GM19240 (cell line): ENCODE results near the gene NUDT8.
"Not testable (repeated sequence)": the region's sequence is repeated elsewhere in the genome, so short reads cannot be mapped to it uniquely, and the experiment has no call there.

Source experiments
- DNase-seq: peaks from one replicate; pipeline ENCODE4 v3.0.0; 2011; ENCODE audit warnings: low spot score; ENCODE audit not compliant: insufficient read length

Gene NUDT8

DNA sequence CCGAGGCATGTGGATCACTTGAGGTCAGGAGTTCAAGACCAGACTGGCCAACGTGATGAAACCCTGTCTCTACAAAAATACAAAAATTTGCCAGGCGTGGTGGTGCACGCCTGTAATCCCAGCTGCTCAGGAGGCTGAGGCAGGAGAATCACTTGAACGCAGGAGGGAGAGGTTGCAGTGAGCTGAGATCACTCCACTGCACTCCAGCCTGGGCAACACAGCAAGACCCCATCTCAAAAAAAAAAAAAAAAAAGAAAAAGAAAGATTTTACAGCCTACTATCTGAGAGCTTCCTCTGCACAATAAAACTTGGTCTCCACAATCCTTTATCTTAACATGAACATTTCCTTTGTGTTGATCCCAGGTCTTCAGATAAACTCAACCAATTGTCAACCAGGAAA lies 31.0 kb upstream of the NUDT8 start:
- DNase-seq: not testable (repeated sequence)

- not testable (repeated sequence) for DNase-seq
Measured at GRCh38 chr11:67659651-67660165, 30.0 kb upstream of the NUDT8 start.

GRCh38 chr11:67657300-67657699 lies 27.6 kb upstream of the NUDT8 start:
- no peak for DNase-seq

GRCh38 chr11:67656278-67656922 lies 26.7 kb upstream of the NUDT8 start:
- DNase-seq: no peak

- DNase-seq: no peak
Measured at GRCh38 chr11:67654225-67654624, 24.5 kb upstream of the NUDT8 start.

DNA sequence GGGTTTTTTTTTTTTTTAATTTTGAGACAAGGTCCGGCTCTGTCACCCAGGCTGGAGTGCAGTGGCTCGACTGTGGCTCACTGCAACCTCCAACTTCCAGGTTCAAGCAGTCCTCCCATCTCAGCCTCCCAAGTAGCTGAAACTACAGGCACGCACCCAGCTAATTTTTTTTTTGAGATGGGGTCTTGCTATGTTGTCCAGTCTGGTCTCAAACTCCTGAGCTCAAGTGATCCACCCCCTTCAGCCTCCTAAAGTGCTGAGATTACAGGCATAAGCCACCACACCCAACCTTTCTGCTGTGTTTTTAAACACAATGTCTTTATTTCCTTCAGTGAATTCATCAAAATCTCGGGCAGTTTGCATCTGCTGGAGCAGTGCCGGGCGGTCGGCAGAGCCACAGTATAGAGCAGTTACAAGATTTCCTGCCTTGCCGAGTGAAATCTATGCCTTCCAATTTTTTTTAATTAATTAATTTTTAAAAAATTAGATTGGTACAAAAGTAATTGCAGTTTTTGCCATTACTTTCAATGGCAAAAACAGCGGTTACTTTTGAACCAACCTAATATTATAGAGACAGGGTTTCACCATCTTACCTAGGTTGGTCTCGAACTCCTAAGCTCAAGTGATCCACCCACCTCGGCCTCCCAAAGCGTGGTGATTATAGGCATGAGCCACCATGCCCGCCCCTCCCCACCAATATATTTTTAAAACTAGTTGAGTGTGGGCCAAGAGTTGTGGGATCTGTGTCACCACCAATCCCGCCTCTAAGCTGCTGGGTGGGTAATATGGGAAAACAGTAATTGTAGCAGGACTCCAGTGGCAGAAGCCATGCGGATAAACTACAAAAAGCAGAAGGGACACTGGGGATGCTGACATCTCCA lies 23.5 kb upstream of the NUDT8 start:
- no peak for DNase-seq

DNA sequence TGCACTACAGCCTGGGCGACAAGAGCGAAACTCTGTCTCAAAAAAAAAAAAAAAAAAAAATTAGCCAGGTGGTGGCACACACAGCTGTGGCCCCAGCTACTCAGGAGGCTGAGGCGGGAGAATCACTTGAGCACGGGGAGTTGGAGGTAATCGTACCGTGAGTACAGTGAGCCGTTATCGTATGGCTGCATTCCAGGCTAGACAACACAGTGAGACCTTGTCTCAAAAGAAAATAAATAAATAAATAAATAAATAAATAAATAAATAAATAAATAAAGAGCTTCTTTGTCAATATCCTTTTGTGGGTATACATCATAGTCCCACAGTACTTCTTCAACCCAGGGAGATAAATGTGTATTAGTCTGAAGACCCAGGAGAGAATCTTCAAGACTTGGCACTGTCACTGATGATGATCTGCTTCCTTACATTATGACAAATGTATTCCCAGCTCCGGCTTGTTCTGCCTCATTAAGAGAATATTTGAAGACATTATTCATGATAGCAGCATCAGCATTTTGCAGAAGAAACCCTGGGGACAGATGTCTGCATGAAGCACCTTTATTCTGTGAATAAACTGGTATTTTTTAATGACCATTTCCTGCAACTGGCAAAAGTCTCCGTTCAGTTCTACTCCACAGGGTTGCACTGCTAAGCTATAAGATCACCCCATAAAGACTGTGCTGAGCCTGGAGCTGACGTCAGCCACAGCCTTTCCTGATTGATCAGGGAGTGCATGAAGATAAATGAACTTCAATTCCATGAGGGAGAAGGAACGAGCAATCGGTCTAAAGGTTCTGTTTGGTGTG lies 22.4 kb upstream of the NUDT8 start:
- no peak for DNase-seq

DNA sequence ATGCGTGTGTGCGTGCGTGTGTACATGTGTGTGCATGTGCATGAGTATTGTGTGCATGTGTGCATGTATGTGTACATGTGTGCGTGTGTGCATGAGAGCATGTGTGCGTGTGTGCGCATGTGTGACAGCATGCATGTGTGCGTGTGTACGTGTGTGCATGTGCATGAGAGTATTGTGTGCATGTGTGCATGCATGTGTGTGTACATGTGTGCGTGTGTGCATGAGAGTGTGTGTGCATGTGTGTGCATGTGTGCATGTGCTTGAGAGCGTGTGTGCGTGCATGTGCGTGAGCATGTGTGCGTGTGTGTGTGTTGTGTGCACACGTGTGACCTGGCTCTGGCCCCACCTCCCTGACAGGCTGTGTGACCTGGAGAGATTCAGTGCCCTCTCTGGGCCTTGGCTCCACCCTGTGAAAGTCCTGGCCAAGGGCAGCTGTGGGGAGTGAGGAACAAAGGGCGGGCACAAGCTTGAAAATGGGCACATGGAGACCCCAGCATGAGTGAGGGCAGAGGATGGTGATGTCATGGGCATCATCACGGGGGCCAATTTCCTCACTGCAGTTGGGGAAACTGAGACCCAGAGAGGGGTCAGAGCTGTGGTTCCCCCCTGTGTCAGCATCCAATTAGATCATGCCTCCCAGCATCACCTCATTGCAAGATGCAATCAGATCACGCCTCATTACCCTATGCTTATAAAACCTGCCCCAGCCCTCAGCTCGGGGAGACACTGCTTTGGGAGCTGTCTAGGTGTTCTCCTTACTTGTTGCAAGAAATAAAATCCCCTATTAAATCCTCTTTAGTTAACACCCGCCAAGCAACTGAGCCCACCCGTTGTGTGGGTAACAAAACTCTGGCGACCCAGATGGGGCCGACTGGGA lies 20.1 kb upstream of the NUDT8 start:
- no peak for DNase-seq

DNA sequence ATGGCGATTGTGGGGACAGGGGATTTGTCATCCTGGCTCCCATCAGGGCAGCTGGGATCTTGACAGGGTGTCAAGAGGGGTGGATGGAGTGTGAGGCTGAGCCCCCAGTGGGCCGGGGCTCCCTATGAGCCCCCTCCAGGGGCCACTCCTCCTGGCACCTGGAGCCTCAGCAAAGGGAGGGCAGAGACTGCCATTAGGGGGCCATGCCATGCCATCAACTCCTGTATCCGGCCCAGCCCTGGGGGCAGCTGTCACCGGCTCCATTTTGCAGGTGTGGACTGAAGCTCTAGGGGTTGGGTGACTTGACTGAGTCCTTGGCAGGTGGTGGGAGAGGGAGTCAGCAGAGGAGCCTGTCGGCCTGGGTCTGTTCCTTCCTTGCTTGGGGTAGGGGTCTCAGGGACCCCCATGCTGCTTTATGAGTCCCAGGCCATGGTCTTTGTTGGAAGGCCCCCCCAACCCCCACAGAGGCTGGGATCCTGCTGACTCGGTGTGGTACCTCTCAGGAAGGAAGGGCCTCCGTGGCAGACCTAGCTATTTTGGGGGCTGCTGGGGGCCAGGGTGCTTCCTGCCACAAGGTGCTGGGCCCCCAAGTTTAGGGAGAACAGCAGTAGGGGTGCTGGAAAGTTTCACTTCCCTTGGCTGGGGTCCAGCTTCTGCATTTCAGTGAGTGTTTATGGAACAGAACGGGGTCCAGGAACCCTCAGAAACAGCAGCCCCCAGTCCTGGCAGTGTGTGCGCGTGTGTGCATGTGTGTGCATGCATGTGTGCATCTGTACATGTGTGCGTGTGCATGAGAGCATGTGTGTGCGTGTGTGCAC lies 19.3 kb upstream of the NUDT8 start:
- no peak for DNase-seq

DNA sequence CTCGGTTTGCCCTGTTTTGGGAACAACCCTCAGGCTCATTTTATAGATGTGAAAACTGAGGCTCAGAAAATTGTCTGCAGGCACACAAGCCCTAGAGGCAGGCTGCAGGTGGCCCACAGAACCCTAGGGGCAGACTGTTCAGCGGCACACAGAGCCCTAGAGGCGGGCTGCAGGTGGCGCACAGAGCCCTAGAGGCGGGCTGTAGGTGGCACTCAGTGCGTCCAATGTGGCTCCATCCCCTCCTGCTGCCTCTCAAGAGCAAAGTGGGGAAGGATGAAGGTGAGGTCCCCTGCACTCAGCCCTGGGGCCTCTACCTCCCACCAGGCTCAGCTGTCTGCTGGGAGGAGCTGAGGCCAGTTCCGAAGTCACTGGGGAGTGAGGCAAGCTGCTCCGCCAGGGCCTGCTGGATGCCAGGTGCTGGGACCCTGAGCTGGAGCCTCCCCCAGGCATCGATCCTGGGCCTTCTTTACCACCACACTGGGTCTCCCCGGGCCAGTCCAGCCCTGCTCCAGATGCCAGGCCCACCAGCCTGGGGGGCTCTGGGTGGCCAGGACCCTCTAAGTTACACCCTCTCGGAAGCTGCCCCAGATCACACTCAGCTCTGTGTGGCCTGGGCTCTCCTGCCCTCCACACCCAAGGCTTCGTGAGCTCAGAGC lies 18.5 kb upstream of the NUDT8 start:
- DNase-seq: peak; percentile 60

DNA sequence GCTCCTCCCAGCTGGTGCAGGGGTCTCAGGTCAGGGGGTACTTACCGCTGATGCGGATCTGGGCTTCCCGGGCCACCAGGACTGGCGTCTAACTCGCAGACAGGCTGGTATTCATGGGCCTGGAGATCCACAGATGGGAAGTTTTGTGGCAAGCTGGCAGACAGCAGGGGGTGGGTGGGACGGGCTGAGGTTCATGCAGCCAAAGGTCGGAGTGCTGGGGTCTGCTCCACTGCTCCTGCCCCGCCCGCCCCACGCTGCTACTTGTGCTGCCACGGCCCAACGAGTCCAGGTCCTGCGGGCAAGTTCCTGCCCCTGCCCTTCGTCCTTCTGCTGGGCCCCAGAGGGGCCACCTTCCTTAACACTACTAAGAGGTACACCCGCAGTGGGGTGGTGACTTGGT lies 17.7 kb upstream of the NUDT8 start:
- no peak for DNase-seq

DNA sequence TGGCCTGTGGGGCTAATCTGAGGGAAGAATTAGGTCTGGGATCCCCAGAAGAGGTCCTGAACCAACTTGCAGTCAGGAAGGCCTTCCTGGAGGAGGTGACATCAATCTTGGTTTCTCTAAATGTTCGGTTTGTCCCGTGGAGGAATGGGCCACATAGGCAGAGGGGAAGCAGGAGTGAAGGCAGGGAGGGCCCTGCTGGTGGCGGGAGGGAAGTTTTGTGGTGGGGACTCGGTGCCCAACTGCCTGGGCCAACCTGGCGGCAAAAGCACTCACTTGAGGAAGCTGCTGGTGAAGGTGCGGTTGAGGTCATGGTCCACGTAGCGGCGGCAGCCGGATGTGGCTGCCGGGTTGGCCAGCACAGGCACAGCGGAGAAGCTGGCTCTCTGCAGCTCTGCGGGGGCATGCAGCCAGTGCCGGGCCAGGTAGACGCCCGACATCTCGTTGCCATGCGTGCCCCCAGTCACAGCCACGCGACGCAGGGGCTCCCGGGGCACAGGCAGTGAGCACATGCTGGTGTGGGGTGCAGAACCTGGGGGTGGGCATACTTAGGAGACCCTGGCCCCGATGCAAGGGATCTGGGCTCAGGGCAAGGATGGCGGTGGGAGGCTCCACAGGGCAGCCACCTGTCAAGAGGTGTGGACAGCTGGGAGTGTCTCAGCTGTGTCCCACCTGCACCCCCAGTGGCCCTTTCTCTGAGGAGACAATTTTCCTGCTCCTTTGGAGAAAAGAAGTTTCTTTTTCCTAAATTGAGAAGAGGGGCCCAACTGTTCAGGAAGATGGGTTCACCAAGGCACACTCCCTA lies 17.0 kb upstream of the NUDT8 start:
- DNase-seq: no peak

GRCh38 chr11:67645521-67646461 lies 16.1 kb upstream of the NUDT8 start:
- DNase-seq: no peak

DNA sequence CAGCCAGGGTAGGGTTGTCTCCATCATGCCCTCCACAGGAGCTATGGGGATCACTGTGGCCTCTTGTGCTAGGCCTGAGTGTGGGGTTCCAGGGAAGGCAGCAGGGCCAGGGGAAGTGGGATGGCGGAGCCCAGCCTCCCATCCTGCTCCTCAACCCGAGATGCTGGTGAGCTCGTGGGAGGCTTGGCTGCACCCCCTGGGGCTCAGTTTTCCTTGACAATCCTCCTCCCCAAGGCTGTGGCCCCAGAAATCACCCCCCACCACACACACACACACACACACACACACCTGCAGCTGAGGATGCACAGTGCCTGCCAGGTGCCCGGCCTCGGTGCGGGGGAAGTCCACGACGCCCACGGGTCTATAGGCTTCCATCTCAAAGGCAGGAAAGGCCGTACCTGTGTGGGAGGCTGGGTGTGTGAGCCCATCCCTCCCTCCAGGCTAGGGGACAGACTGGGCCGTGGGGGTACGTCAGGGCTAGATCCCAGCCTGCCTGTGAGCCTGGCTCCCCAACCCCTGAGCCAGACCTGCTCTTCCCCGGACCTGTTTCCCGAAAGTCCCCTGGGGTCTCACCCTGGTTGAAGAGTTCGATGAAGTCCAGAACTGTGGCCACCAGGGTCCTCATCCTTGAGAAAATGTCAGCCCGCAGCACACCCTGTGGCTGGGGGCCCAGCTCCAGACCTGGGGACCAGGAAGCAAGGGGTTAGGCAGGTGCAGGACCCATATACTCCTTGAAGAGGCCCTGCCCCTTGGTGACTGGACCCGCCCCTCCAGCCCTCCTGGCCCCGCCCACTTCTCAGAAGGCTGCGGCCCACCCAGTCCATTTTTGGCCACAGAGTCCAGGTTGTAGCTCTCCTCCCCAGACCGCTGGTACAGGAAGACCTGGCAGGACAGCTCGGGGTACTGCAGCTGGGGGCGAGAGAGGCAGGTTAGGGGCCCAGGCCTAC lies 15.0 kb upstream of the NUDT8 start:
- no peak for DNase-seq

DNA sequence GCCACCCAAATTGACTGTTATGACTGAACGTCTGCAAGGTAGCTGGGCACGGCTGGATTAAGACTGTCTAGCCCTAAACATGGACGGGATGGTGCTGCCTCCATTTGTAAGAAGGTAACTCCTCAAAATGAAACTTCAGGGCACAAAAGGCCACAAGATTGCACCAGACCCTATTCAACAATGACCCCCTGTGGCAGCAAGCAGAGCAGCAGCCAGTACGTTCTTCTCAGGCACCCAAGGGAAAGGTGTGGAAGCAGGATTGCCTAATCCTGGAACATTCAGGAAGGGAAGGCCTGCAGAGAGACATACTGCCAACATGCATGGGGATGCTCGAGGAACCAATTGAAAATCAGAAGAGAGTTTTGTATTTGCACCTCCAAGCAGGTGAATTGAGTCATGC lies 14.3 kb upstream of the NUDT8 start:
- DNase-seq: no peak
